SU-DHL-6 (cell line): ENCODE data around the gene AFAP1L1.

ENCODE experiments used
- CTCF ChIP-seq: fragments of 200-600 bp; sonication (generic); IDR thresholded peaks from one replicate; pipeline ENCODE4 v1.5.1; 2017; ENCODE audit warnings: antibody characterized with exemption, mild to moderate bottlenecking, low read length, moderate library complexity; ENCODE audit not compliant: insufficient read depth, poor library complexity, severe bottlenecking
- EZH2phosphoT487 ChIP-seq: fragments of 200-600 bp; sonication (generic), shearing (Covaris generic); conservative IDR thresholded peaks from 2 replicates; pipeline ENCODE4 v1.6.1; 2018; ENCODE audit warnings: mild to moderate bottlenecking, antibody characterized with exemption, low read length, moderate library complexity, mixed read lengths

- no peak for TF ChIP-seq CTCF
- no peak for TF ChIP-seq EZH2phosphoT487
Measured at GRCh38 chr5:149302641-149303040, 31.0 kb downstream of the AFAP1L1 start.
